Measurements from ENCODE around the gene DHRS7B. TPM values are rescaled to one million over a fixed set of nuclear protein-coding genes. Genes with fewer than 3 reads are reported as not detected.
"Not testable (repeated sequence)": the region's sequence is repeated elsewhere in the genome, so short reads cannot be mapped to it uniquely, and the experiment has no call there.

Gene DHRS7B
- total RNA-seq, 1 experiment from 2014 or later = 30.0 TPM

GRCh38 chr17:21190078-21190477 is 63.3 kb downstream of the DHRS7B start:
- Mint-ChIP-seq H3K27me3 (ENCODE audit: insufficient read depth, unreplicated experiment) (no peaks in the 10 kb centered on the region), H3K27ac (ENCODE audit: unreplicated experiment) (no peak overlapping the region), H3K36me3 (ENCODE audit: insufficient read depth, unreplicated experiment) (peaks cover 19% of the 10 kb centered on the region), H3K4me1 (ENCODE audit: low read depth, unreplicated experiment) (no peaks in the 10 kb centered on the region), H3K9me3 (ENCODE audit: unreplicated experiment) (no peaks in the 10 kb centered on the region), H3K4me3 (ENCODE audit: unreplicated experiment) (no peak overlapping the region)
- Histone ChIP-seq H3K36me3 (ENCODE audit: control insufficient read depth, insufficient read depth, low read length) (no peaks in the 10 kb centered on the region), H3K4me3 (ENCODE audit: low read depth, low read length) (no peak overlapping the region), H3K9me3 (no peaks in the 10 kb centered on the region), H3K4me1 (no peaks in the 10 kb centered on the region), H3K27me3 (replicated peaks; ENCODE audit: control insufficient read depth, insufficient read depth, low read length) (no peaks in the 10 kb centered on the region)
- no peak for TF ChIP-seq CTCF (IDR thresholded peaks at IDR 0.05; ENCODE audit: insufficient read depth in 1 of 2, low read depth in 1 of 2, low read length in 1 of 2, severe bottlenecking in 1 of 2, unreplicated experiment in 1 of 2)
- DNase-seq = no peak
- POLR2A ChIA-PET = no interaction called here
- no TSS peak for BruUV-seq (replicated peaks)
- CTCF ChIA-PET = no interaction called here
- intact Hi-C loops (cut with micrococcal nuclease; ENCODE audit: unreplicated experiment) = no loop called here

GRCh38 chr17:21191698-21192097 is 64.9 kb downstream of the DHRS7B start:
- TF ChIP-seq CTCF (IDR thresholded peaks at IDR 0.05; ENCODE audit: insufficient read depth in 1 of 2, low read depth in 1 of 2, low read length in 1 of 2, severe bottlenecking in 1 of 2, unreplicated experiment in 1 of 2) = no peak
- Histone ChIP-seq H3K9me3 (no peaks in the 10 kb centered on the region), H3K4me1 (no peaks in the 10 kb centered on the region), H3K36me3 (ENCODE audit: control insufficient read depth, insufficient read depth, low read length) (no peaks in the 10 kb centered on the region; the same call in 1 of the 2 replicates), H3K27me3 (replicated peaks; ENCODE audit: control insufficient read depth, insufficient read depth, low read length) (no peaks in the 10 kb centered on the region), H3K4me3 (ENCODE audit: low read depth, low read length) (no peak overlapping the region)
- POLR2A ChIA-PET = interaction anchor here (0.6 kb wide), 1 partner anchor 149 kb away, joined by 3 read pairs; the partner anchor contains the start of gene USP22
- no peak overlapping the region for H3K4me3 Mint-ChIP-seq (ENCODE audit: unreplicated experiment)
- BruUV-seq (replicated peaks) = no TSS peak
- no peaks in the 10 kb centered on the region for H3K4me1 Mint-ChIP-seq (ENCODE audit: low read depth, unreplicated experiment)
- H3K27ac Mint-ChIP-seq (ENCODE audit: unreplicated experiment) = no peak overlapping the region
- DNase-seq = no peak
- peaks cover 33% of the 10 kb centered on the region for H3K36me3 Mint-ChIP-seq (ENCODE audit: insufficient read depth, unreplicated experiment)
- H3K27me3 Mint-ChIP-seq (ENCODE audit: insufficient read depth, unreplicated experiment) = no peaks in the 10 kb centered on the region
- H3K9me3 Mint-ChIP-seq (ENCODE audit: unreplicated experiment) = no peaks in the 10 kb centered on the region
- intact Hi-C loops (cut with micrococcal nuclease; ENCODE audit: unreplicated experiment) = no loop called here
- CTCF ChIA-PET = no interaction called here

GRCh38 chr17:21192414-21192813 is 65.7 kb downstream of the DHRS7B start:
- H3K4me1 Mint-ChIP-seq (ENCODE audit: low read depth, unreplicated experiment); H3K4me3 Mint-ChIP-seq (ENCODE audit: unreplicated experiment); H3K27ac Mint-ChIP-seq (ENCODE audit: unreplicated experiment); H3K9me3 ChIP-seq; H3K4me3 ChIP-seq (ENCODE audit: low read depth, low read length); DNase-seq; H3K36me3 ChIP-seq (ENCODE audit: control insufficient read depth, insufficient read depth, low read length); H3K27me3 ChIP-seq (replicated peaks; ENCODE audit: control insufficient read depth, insufficient read depth, low read length); H3K27me3 Mint-ChIP-seq (ENCODE audit: insufficient read depth, unreplicated experiment); BruUV-seq (replicated peaks); H3K9me3 Mint-ChIP-seq (ENCODE audit: unreplicated experiment); CTCF ChIA-PET; intact Hi-C loops (cut with micrococcal nuclease; ENCODE audit: unreplicated experiment); H3K4me1 ChIP-seq: not testable (repeated sequence)
- POLR2A ChIA-PET = interaction anchor here (0.6 kb wide), 1 partner anchor 150 kb away, joined by 3 read pairs; the partner anchor contains the start of gene USP22
- peaks cover 40% of the 10 kb centered on the region for H3K36me3 Mint-ChIP-seq (ENCODE audit: insufficient read depth, unreplicated experiment)

- Mint-ChIP-seq H3K9me3 (ENCODE audit: unreplicated experiment) (no peaks in the 10 kb centered on the region), H3K4me1 (ENCODE audit: low read depth, unreplicated experiment) (no peaks in the 10 kb centered on the region), H3K4me3 (ENCODE audit: unreplicated experiment) (no peak overlapping the region), H3K27me3 (ENCODE audit: insufficient read depth, unreplicated experiment) (no peaks in the 10 kb centered on the region), H3K27ac (ENCODE audit: unreplicated experiment) (no peak overlapping the region), H3K36me3 (ENCODE audit: insufficient read depth, unreplicated experiment) (peaks cover 47% of the 10 kb centered on the region)
- TF ChIP-seq CTCF (IDR thresholded peaks at IDR 0.05; ENCODE audit: insufficient read depth in 1 of 2, low read depth in 1 of 2, low read length in 1 of 2, severe bottlenecking in 1 of 2, unreplicated experiment in 1 of 2) = no peak
- H3K4me1 ChIP-seq = no peaks in the 10 kb centered on the region
- no peak for DNase-seq
- BruUV-seq (replicated peaks) = no TSS peak
- no peaks in the 10 kb centered on the region for H3K9me3 ChIP-seq
- no peak overlapping the region for H3K4me3 ChIP-seq (ENCODE audit: low read depth, low read length)
- POLR2A ChIA-PET = no interaction called here
- H3K36me3 ChIP-seq (ENCODE audit: control insufficient read depth, insufficient read depth, low read length) = no peaks in the 10 kb centered on the region; the same call in 1 of the 2 replicates
- CTCF ChIA-PET = no interaction called here
- intact Hi-C loops (cut with micrococcal nuclease; ENCODE audit: unreplicated experiment) = no loop called here
- H3K27me3 ChIP-seq (replicated peaks; ENCODE audit: control insufficient read depth, insufficient read depth, low read length) = no peaks in the 10 kb centered on the region
These were observed 66.3 kb downstream of the DHRS7B start for GRCh38 chr17:21193031-21193430.
